Fibroblast of mammary gland (primary cell): ENCODE results near the gene FGF8.
A peak's percentile ranks its signal among the peaks of the same experiment; 100 is the strongest.

Experiments used
- DNase-seq: peaks from one replicate; pipeline ENCODE4 v3.0.0-alpha.2; 2010; ENCODE audit warnings: low read depth
- H3K4me3 ChIP-seq: 2 replicates; pipeline ENCODE4 v1.5.1; 2011; ENCODE audit warnings: low read depth, mild to moderate bottlenecking, low read length, moderate library complexity; ENCODE audit not compliant: control insufficient read depth
- CTCF ChIP-seq: conservative IDR thresholded peaks from 2 replicates; pipeline ENCODE4 v1.5.1; 2011; ENCODE audit warnings: low read depth, low read length, inconsistent platforms; ENCODE audit not compliant: control insufficient read depth, insufficient read depth

The FGF8 gene

GRCh38 chr10:101782811-101783735 is 7.2 kb upstream of the FGF8 start, which contains the start of gene NPM3:
NPM3 (minus strand) TSS chr10:101783446; CDS start chr10:101783390, 56 bp downstream.
- peak; percentile 66 for DNase-seq
- TF ChIP-seq CTCF, result no peak

GRCh38 chr10:101781984-101782810 is 6.3 kb upstream of the FGF8 start:
- peak overlapping the region; percentile 91 for H3K4me3 ChIP-seq
- TF ChIP-seq CTCF, result no peak
- DNase-seq, result no peak

More at GRCh38 chr10:101782811-101783735, 7.2 kb upstream of the FGF8 start, which contains the start of gene NPM3:
- peak within 1 kb of the TSS; percentile 91 for H3K4me3 ChIP-seq

- DNase-seq, result no peak
- H3K4me3 ChIP-seq, result peak overlapping the region; percentile 91
- no peak for TF ChIP-seq CTCF
Measured at GRCh38 chr10:101781655-101781983, 5.7 kb upstream of the FGF8 start.

GRCh38 chr10:101780818-101781654 is 5.1 kb upstream of the FGF8 start:
- peak; percentile 61 for DNase-seq
- peak; percentile 85 for TF ChIP-seq CTCF
- H3K4me3 ChIP-seq, result no peak overlapping the region

GRCh38 chr10:101780187-101780817 is 4.4 kb upstream of the FGF8 start:
- no peak for DNase-seq
- no peak for TF ChIP-seq CTCF
- peak overlapping the region; percentile 16 for H3K4me3 ChIP-seq

- peak; percentile 60 for DNase-seq
- peak overlapping the region; percentile 22 for H3K4me3 ChIP-seq
- peak; percentile 54 for TF ChIP-seq CTCF
Measured at GRCh38 chr10:101779544-101780186, 3.8 kb upstream of the FGF8 start.
